ENCODE data around the gene RPS6KA2.
A peak's percentile ranks its signal among the peaks of the same experiment; 100 is the strongest.
"Not testable (repeated sequence)": the region's sequence is repeated elsewhere in the genome, so short reads cannot be mapped to it uniquely, and the experiment has no call there.

Gene RPS6KA2

GRCh38 chr6:166588691-166589336 is 38.2 kb downstream of the RPS6KA2 start:
- no peak for DNase-seq

GRCh38 chr6:166587631-166588413 is 39.2 kb downstream of the RPS6KA2 start:
- DNase-seq = no peak

- DNase-seq = peak; percentile 61
Measured at GRCh38 chr6:166586424-166587156, 40.5 kb downstream of the RPS6KA2 start, which contains the start of gene RAMACL. Gene RAMACL, minus strand, starts transcription at chr6:166586678. Its CDS starts 201 bp downstream, at chr6:166586477.

- no peak for DNase-seq
Measured at GRCh38 chr6:166584853-166585429, 42.1 kb downstream of the RPS6KA2 start.

- no peak for DNase-seq
Measured at GRCh38 chr6:166584155-166584554, 42.9 kb downstream of the RPS6KA2 start.

- no peak for DNase-seq
Measured at GRCh38 chr6:166583230-166583965, 43.7 kb downstream of the RPS6KA2 start.

DNA sequence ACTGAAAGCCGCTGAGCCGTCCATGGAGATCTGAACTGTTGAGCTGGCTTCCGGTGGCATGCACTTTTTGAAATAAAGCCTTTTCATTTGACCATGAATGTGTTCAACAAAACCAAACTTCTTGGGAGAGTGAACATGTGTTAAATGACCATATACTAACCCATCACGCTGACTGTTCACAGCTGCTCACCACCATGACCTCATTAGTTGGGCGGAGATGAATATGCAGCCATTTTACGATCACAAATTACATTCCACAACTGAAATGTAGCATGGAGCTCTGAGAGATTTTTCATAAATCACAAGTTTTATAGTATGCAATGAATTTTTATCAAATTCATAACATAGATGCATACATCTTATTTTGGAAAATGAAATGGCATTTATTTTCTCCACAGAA is 44.8 kb downstream of the RPS6KA2 start:
- no peak for DNase-seq

DNA sequence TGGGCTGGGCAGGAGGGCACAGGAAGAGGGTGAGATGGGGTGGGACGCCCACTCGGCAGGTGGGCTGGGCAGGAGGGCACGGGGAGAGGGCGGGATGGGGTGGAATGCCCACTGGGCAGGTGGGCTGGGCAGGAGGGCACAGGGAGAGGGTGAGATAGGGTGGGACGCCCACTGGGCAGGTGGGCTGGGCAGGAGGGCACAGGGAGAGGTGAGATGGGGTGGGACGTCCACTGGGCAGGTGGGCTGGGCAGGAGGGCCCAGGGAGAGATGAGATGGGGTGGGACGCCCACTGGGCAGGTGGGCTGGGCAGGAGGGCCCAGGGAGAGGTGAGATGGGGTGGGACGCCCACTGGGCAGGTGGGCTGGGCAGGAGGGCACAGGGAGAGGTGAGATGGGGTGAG is 45.2 kb downstream of the RPS6KA2 start:
- not testable (repeated sequence) for DNase-seq

DNA sequence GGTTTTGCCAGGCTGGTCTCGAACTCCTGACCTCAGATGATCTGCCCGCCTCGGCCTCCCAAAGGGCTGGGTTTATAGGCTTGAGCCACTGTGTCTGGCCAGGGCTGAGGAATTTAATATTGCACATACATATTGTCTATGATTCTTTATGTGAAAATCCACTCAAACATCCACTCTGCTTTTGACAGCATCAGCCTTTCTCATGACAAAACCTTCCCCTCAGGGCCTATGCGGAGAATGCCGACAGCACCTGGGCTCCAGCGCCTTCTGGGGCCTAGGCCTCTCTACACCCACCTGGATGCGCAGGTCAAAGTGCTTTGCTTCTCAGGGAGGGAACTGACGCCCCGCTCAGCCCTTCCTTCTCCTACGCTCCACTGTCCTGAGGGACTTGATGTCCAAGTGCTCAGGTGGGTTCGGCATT is 46.0 kb downstream of the RPS6KA2 start:
- no peak for DNase-seq

DNA sequence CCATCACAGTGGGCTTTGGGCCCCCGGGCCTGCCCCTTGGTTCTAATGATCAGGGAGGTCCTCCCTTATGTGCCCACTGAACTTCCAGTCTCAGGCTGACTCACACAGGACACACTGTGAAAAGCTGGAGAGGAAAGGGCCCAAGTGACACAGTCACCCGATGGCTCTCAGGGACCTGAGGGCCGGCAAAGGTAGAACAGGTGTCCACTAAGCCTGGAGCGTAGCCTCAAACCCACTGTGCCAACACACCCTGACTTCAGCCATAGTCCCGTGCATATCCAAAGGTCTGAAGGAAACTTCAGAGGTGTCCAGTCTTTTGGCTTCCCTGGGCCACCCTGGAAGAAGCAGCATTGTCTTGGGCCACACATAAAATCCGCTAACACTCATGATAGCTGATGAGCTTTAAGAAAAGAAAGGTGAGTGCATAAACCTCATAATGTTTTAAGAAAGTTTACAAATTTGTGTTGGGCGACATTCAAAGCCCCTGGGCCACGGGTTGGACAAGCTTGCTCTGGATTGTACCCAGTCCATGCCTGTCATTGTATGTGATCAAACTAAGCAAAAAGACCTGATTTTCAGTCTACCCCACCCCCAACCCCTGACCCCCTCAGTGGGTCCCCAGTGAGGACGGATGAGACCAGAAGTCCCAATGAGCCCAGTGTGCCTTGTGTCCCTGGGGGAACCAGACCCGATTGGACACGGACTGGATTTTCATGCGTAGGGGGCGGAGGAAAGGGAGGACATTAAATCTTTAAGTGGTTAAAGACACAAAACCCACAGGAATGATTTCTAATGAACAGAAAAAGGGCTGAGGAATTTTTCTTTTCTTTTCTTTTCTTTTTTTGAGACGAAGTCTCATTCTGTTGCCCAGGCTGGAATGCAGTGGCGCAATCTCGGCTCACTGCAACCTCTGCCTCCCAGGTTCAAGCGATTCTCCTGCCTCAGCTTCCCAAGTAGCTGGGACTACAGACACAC is 46.7 kb downstream of the RPS6KA2 start:
- DNase-seq = no peak

DNA sequence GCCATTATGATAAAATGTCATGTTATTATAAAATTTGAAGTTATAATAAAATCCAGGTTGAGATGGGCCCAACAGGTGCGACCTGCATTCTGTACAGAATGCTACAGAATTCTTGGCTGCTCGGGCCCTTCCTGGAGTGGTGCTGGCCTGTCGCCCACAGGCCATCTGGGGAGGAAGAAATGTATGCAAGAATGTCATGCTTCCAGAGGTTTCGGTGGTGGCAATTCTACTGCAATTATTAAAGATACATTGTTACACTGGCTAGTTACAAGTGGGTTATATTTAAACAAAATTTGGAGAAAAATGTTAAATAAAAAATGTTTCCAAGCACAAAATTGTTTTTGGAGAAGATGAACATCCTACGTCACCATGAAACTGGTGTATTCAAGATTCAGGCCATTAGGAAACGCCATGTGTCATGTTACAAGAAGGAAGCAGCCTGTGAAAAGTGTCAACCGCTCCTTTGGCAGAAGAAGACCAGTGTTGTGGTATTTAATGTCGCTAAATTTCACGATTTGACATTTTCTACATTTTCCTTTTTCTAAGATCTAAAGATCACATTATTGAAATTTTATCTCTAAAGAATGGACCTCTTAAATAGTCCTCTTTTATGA is 47.7 kb downstream of the RPS6KA2 start:
- no peak for DNase-seq

- DNase-seq = no peak
Measured at GRCh38 chr6:166578536-166579236, 48.4 kb downstream of the RPS6KA2 start.

DNA sequence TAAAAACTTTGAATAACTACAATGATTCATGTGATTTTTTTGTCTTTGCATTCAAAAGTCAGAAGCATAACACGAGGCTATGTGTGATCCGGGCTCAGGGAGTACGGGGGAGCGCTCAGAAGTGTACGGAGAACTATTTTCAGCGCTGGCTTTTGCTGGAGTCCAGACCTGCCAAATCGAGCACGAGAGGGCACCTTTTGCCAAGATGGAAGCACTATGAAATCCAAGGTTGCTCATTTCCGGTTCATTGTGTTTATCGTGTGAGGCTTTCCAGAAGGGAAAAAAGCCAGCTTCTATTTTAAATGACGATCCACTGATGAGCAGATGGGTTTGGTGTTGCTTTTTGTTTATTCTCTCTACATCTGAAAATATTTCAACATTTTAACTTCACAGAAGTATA is 51.8 kb downstream of the RPS6KA2 start:
- DNase-seq = no peak

GRCh38 chr6:166573511-166574216 is 53.4 kb downstream of the RPS6KA2 start:
- DNase-seq = no peak

GRCh38 chr6:166572370-166573261 is 54.4 kb downstream of the RPS6KA2 start:
- no peak for DNase-seq

DNA sequence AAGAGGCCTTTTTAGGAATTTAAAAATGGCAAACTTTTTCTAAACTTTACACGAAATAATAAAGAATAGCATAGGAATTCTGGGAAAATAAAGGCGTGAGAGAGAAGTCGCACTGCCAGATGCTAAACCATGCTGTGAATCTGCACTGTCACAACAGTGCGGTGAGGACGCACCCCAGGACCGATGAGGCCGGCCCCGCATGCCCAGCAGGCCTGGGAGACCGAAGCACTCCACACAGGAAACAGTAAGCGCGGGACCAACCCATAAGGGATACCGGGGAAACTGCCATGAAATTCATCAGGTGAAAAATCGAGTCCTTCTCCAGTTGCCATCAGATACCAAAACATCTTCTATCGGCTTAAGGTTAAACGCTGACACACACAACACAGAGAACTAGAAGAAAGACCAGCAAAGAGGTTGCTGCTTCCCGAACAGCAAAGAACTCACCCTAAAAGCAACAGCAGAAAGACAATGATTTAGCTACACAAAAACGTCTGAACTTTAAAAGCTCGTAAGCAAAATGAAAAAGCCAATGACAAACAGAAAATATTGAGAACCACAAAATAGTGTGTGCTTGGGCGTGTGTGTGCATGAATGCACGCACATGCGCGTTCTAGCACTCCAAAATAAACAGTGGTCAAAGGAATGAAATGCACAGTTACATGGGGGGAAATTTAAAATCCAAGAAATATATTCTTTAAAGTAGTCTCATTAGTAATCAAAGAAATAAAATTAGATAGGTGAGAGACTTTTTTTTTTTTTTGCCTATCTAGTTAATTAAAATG is 55.9 kb downstream of the RPS6KA2 start:
- no peak for DNase-seq

GRCh38 chr6:166569206-166569605 is 57.8 kb downstream of the RPS6KA2 start:
- DNase-seq = no peak

DNA sequence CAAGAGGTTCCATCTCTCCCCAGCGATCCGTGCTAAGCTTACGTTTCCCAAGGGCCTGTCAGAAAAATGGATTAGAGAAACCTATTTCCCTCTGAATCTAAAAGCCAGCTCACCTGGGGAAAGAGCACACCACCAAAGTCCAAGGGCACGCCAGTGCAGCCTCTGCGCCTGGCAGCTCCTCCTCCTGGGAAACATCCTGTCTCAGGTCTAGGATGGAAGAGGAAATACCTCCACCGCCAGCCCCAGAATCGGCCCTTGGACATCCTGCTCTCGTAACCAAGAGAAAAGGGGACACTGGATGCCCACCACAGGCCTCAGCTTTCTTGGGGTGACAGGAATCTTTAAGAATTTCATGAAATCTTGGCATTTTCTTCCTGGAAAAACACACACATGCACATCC is 59.2 kb downstream of the RPS6KA2 start:
- DNase-seq = no peak

Measured in NCI-H82 (cell line).